Measurements from ENCODE around the gene FBXO40.
A peak's percentile ranks its signal among the peaks of the same experiment; 100 is the strongest.
"Not testable (repeated sequence)": the region's sequence is repeated elsewhere in the genome, so short reads cannot be mapped to it uniquely, and the experiment has no call there.

FBXO40 gene

GRCh38 chr3:121592856-121593702 lies at the start of gene FBXO40:
Gene FBXO40, plus strand, starts transcription at chr3:121593379. Its CDS starts 27,197 bp downstream, at chr3:121620576.
- peak; percentile 89 for DNase-seq

GRCh38 chr3:121545049-121545573 lies 48.1 kb upstream of the FBXO40 start:
- DNase-seq: no peak

DNA sequence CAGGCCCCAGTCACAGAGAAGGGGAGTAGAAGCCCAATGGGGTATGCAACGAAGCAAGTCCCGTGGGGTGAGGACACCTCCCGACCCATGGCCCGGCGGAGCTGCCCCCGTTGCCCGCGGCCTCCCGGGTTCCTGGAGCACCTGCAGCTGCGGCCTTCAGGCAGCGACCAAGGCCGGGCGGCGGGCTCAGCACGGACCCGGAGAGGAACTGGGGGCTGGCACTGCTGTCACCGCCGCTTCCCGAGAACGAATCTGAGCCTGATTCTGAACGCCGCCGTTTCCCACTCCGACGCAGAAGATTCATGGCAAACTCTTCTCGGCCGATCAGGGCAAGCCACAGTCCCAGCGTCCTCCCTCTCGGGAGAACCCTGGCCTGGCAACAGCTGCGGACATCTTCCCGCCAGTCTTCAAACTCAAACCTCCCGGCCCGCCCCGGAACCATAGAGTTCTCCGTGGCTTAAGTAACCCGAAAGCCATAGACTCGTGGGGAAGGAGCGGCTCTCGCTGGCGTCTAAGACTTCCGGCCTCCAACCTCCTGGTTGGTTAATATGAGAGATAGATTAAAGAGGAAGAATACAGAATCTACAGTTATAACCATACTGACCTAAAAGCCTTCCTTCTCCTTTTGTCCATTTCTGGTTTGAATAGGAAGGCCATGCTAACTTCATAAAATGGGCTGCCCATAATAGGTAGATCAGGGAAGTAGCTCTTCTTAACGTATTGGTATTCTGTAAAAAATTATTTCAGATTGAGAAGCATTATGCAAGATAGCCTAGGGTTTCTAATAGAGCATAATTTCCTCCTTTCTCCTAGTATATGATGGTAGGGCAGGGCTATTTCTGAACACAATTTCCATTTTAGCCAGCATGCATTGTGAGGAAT lies 47.4 kb upstream of the FBXO40 start, which contains the start of gene POLQ:
Gene POLQ, minus strand, starts transcription at position 415 of the 882 bp plus-strand sequence. Its CDS starts 111 bp downstream, at position 304.
- DNase-seq: peak; percentile 91

- no peak for DNase-seq
Measured at GRCh38 chr3:121552379-121552778, 40.8 kb upstream of the FBXO40 start.

DNA sequence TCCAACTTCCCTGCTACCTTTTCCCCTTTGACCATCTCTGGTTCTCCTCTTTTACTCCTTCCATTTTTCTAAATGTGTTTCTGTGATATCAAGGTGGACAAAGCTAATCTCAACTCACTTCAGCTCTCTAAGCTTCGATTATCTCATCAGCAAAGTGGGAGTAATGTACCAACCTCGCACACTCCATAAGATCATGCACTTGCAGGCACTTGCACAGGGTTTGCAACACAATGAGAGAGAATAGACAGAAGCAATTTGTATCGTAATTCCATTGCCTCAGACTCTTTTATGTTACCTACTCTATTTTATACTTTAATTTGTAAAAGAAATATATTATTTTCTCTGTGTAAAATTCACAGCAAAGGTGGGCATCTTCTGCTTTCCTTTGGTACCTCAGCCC lies 40.4 kb upstream of the FBXO40 start:
- DNase-seq: no peak

- DNase-seq: no peak
Measured at GRCh38 chr3:121557426-121557934, 35.7 kb upstream of the FBXO40 start.

DNA sequence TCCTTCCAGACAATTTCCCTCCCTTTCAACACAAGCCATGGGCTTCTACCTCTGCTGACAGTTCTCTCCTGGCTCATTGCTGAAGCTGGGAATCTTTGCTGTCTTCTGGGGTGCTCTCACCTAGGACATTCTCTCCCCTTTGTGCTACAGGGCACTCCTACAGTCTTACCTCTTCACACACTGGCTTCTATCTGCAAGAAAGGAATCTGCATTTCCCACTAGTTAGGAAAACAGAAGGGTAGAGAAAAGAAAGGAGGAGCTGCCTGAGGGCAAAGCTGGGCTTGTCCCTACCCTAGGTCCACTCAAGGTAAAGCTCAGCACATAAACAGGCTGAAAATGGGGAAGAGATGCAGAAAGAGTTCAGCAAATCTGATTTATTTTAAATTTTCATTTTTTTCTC lies 31.0 kb upstream of the FBXO40 start:
- no peak for DNase-seq

GRCh38 chr3:121566773-121567172 lies 26.4 kb upstream of the FBXO40 start:
- no peak for DNase-seq

- DNase-seq: no peak
Measured at GRCh38 chr3:121567649-121568048, 25.5 kb upstream of the FBXO40 start, which contains the start of gene ARGFX. Gene ARGFX, plus strand, starts transcription at chr3:121567949. Its CDS starts 2,765 bp downstream, at chr3:121570714.

DNA sequence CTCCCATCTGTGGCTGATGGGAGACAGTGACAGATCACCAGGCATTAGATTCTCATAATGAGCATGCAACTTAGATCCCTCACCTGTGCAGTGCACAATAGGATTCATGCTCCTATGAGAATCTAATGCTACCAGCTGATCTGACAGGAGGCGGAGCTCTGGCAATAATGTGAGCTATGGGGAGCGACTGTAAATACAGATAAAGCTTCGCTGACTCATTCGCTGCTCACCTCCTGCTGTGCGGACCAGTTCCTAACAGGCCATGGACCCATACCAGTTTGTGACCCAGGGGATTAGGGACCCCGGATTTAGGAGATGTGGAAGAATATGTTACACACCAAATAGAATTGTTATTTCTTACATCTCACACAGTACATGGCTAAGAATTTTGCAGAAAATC lies 18.7 kb upstream of the FBXO40 start:
- DNase-seq: no peak

DNA sequence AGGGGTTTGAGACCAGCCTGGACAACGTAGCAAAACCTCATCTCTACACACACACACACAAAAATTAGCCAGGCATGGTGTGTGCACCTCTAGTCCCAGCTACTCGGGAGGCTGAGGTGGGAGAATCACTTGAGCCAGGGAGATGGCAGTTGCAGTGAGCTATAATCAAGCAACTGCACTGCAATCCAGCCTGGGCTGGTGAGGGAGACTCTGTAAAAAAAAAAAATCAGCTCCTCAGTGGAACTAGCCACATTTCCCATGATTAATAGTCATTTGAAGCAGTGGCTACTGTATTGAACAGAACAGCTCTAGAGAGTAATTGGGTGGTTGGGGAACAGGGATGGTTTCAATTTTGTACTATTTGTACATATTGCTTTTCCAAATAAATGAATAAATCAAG lies 11.5 kb upstream of the FBXO40 start:
- DNase-seq: no peak

- DNase-seq: no peak
Measured at GRCh38 chr3:121584418-121584817, 8.8 kb upstream of the FBXO40 start.

- DNase-seq: not testable (repeated sequence)
Measured at GRCh38 chr3:121593806-121594205, 627 bp downstream of the FBXO40 start.

DNA sequence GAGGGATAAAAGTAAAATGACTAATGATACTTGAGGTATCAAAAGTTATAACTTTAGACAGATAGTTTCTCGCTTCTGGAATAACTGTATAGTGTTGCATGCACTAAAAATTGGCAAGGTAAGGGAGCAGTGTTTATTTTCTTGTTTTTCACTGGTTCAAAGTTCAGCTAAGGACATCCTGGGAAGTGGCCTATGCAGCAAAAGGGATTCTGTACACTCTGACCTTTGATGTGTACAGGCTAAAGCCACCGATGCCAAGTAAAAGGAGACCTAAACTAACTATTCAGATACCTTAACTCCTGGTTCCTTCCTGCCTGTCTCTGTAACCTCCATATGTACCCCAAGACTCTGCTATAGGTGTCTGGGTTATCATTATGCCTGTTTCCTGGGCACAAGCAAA lies 1.7 kb downstream of the FBXO40 start:
- DNase-seq: no peak

GRCh38 chr3:121595765-121596406 lies 2.7 kb downstream of the FBXO40 start:
- no peak for DNase-seq

DNA sequence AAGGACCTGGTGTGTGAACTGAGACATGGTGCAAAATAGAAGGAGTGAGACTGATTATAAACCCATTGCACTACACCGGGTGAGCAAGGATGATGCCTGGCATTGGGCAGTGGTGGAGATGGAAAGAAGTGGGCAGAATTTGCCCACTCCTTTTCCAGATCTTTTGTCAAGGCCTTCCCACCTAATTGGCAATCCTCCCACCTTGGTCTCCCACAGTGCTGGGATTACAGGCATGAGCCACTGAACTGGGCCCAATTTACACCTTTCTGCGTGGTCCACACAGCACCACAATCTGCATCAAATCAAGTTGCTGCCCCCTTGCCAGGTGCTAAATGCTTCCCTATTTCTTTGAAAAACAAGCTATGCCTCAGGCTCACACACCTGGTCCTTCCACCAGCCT lies 5.4 kb downstream of the FBXO40 start:
- no peak for DNase-seq

DNA sequence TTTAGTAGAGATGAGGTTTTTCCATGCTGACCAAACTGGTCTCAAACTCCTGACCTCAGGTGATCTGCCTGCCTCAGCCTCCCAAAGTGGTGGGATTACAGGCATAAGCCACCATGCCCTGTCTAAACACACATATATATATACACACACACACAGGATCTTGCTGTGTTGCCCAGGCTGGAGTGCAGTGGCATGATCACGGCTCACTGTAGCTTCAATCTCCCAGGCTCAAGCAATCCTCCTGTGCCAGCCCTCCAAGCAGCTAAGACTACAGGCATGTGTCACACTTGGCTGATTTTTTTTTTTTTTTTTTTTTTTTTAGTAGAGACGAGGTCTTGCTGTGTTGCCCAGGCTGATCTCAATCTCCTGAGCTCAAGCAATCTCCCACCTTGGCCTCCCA lies 6.7 kb downstream of the FBXO40 start:
- DNase-seq: not testable (repeated sequence)

DNA sequence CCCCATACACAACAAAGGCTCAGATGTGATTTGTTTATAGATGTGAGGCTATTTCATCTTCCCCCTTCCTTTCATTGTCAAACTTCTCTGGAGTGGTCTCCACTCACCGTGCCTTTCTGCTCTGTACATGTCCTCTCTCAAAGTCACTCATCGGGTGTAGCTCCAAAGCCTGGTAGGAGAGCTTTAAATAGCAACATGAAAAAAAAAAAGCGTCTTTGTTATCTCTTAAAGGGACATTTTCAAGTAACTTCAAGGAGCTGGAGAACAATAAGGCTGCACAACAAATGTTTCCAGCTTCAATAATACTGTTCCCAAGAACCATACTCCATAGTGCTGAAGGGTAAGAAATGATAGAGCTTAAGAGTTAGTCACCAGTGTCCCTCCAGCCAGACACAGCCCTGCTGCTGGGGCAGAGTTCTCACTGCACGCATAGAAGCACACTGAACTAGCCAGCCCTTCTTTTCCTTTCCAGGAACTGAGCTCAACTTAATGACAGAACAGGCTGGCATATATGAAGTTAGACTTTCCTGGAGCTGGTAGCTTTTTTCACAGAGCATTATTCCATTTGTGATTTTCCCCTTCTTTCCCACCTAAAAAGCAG lies 8.1 kb downstream of the FBXO40 start:
- DNase-seq: no peak

DNA sequence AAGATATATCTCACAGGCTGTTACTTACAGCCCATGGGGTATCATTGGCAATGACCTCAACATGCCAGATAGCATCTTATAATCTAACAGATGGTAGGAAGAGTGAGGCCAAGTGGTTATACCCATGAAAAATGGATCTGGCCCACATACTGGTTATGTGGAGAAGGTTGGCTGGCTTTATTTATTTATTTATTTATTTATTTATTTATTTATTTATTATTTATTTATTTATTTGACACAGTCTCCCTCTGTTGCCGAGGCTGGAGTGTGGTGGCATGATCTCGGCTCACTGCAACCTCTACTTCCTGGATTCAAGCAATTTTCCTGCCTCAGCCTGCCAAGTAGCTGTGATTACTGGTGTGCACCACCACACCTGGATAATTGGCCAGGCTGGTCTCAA lies 11.6 kb downstream of the FBXO40 start:
- DNase-seq: no peak

- no peak for DNase-seq
Measured at GRCh38 chr3:121606106-121606505, 12.9 kb downstream of the FBXO40 start.

DNA sequence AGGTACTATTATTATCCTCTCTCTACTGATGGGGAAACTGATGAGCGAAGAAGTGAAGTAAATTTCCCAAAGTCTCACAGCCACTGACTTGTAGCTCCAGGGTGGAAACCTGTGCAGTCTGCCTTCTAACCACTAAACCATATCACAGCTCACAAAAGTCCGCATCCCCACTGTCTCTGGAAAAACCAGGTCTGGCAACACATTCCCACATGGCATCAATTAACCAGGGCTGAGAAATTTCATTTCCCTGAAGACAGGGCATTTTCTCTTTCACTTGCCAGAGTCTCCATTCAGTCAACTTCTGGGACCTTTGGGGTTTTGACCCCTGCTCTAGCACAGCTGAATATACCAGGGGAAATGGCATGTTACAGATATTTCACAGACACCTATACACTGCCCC lies 26.5 kb downstream of the FBXO40 start:
- DNase-seq: no peak

DNA sequence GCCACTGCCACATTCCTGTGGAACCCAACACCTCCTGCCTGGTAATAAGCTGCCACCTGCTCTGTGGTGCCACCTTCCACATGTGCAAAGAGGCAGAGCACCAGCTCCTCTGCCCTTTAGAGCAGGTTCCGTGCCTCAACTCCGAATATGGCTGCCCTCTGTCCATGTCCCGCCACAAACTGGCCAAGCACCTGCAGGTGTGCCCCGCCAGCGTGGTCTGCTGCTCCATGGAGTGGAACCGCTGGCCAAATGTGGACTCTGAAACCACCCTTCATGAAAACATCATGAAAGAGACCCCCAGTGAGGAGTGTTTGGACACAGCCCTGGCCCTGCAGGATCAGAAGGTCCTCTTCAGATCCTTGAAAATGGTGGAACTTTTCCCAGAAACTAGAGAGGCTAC lies 28.3 kb downstream of the FBXO40 start:
- no peak for DNase-seq

All from DMS79 treated with DMSO at 0.1 percent for 48 hours (cell line).